Smooth muscle cell (in vitro differentiated cells): ENCODE results near the gene DNASE2B. TPM values are rescaled to one million over a fixed set of nuclear protein-coding genes. Genes with fewer than 3 reads are reported as not detected.

ENCODE experiments used
- DNase-seq: peaks from one replicate; lab custom pipeline; 2025; ENCODE audit not compliant: unreplicated experiment; lab: John Stamatoyannopoulos, UW
- H2AFZ ChIP-seq: fragments of 200-600 bp; sonication (generic); 2 replicates; pipeline ENCODE4 v1.6.0; 2016; ENCODE audit warnings: antibody characterized with exemption, low read depth, mild to moderate bottlenecking
- H3F3A ChIP-seq: fragments of 200-600 bp; sonication (generic); 2 replicates; pipeline ENCODE4 v1.6.0; 2017; ENCODE audit warnings: antibody characterized with exemption, low read depth
- H3K27ac ChIP-seq: fragments of 200-600 bp; sonication (generic); 2 replicates; pipeline ENCODE4 v1.5.1; 2016; ENCODE audit warnings: low read depth, mild to moderate bottlenecking
- H3K27me3 ChIP-seq: fragments of 200-600 bp; sonication (generic); 2 replicates; pipeline ENCODE4 v1.6.1; 2016; ENCODE audit warnings: low read depth, mild to moderate bottlenecking
- H3K36me3 ChIP-seq: fragments of 200-600 bp; sonication (generic); 2 replicates; pipeline ENCODE4 v1.5.1; 2016; ENCODE audit warnings: low read depth
- H3K4me1 ChIP-seq: fragments of 200-600 bp; sonication (generic); 2 replicates; pipeline ENCODE4 v1.5.1; 2016; ENCODE audit warnings: low read depth
- H3K4me2 ChIP-seq: fragments of 200-600 bp; sonication (generic); 2 replicates; pipeline ENCODE4 v1.6.0; 2016; ENCODE audit warnings: mild to moderate bottlenecking
- H3K4me3 ChIP-seq: fragments of 200-600 bp; sonication (generic); 2 replicates; pipeline ENCODE4 v1.5.1; 2016; ENCODE audit warnings: mild to moderate bottlenecking
- H3K79me2 ChIP-seq: fragments of 200-600 bp; sonication (generic); 2 replicates; pipeline ENCODE4 v1.6.0; 2016; ENCODE audit warnings: low read depth, mild to moderate bottlenecking
- H3K9ac ChIP-seq: fragments of 200-600 bp; sonication (generic); 2 replicates; pipeline ENCODE4 v1.6.0; 2016; ENCODE audit warnings: low read depth
- H3K9me3 ChIP-seq: fragments of 200-600 bp; sonication (generic); replicated peaks from 2 replicates; pipeline ENCODE4 v1.5.1; 2016; ENCODE audit warnings: low read depth
- H4K20me1 ChIP-seq: fragments of 200-600 bp; sonication (generic); 2 replicates; pipeline ENCODE4 v1.6.0; 2016; ENCODE audit warnings: low read depth
- CTCF ChIP-seq: fragments of 200-600 bp; sonication (generic); IDR thresholded peaks from 2 replicates; pipeline ENCODE4 v1.5.1; 2017; ENCODE audit warnings: borderline replicate concordance, mild to moderate bottlenecking, antibody characterized with exemption; ENCODE audit not compliant: insufficient read depth, poor library complexity, severe bottlenecking
- WGBS: methylation state at CpG from one replicate; pipeline ENCODE4 v1.1.7; 2016; ENCODE audit warnings: low lambda C conversion rate; 5-methylcytosine and 5-hydroxymethylcytosine counted together
- polyA plus RNA-seq: library from polyadenylated mRNA; unstranded; fragments of >200 nt; fragmentation: Nextera tagmentation; extraction: Ambion mirVana; gene quantifications from 2 replicates; pipeline ENCODE4 v1.2.1, GENCODE V29; 2016
- total RNA-seq: library from RNA; depleted of rRNA; stranded (reverse); fragments of >200 nt; gene quantifications from 2 replicates; pipeline ENCODE4 v1.2.3, GENCODE V29; 2014

The DNASE2B gene
- total and polyA plus RNA-seq, 2 experiments from 2014 or later: not detected

GRCh38 chr1:84379917-84380180 is 18.4 kb upstream of the DNASE2B start:
- peak overlapping the region; percentile 71 for H3K4me2 ChIP-seq

GRCh38 chr1:84382127-84382526 is 16.2 kb upstream of the DNASE2B start:
- Histone ChIP-seq H3K79me2 (no peaks in the 10 kb centered on the region), H3K27me3 (no peaks in the 10 kb centered on the region), H3K9me3 (no peaks in the 10 kb centered on the region), H2AFZ (peak overlapping the region; percentile 47), H3K4me2 (peak overlapping the region; percentile 75), H3K9ac (no peak overlapping the region), H3K4me1 (peaks cover 19% of the 10 kb centered on the region), H4K20me1 (no peaks in the 10 kb centered on the region), H3K27ac (peak overlapping the region; percentile 23), H3K36me3 (no peaks in the 10 kb centered on the region), H3F3A (peaks cover 7% of the 10 kb centered on the region), H3K4me3 (no peak overlapping the region)
- TF ChIP-seq CTCF: no peak
- DNase-seq: no peak
- 37% methylated on average over 3 of the region's 3 CpGs for WGBS

More at GRCh38 chr1:84379917-84380180, 18.4 kb upstream of the DNASE2B start:
- no peaks in the 10 kb centered on the region for H3K9me3 ChIP-seq
- no peak overlapping the region for H3K4me3 ChIP-seq
- no peaks in the 10 kb centered on the region for H3K27me3 ChIP-seq
- H4K20me1 ChIP-seq: no peaks in the 10 kb centered on the region
- H3K9ac ChIP-seq: peak overlapping the region; percentile 26
- no peaks in the 10 kb centered on the region for H3K36me3 ChIP-seq
- H3K4me1 ChIP-seq: peaks cover 19% of the 10 kb centered on the region
- peak overlapping the region; percentile 44 for H2AFZ ChIP-seq
- peaks cover 7% of the 10 kb centered on the region for H3F3A ChIP-seq
- no peaks in the 10 kb centered on the region for H3K79me2 ChIP-seq
- no peak for TF ChIP-seq CTCF
- no peak for DNase-seq
- WGBS: 41% methylated on average over 1 of the region's 1 CpG
- H3K27ac ChIP-seq: peak overlapping the region; percentile 69

- Histone ChIP-seq H3K4me3 (no peak overlapping the region), H3K4me1 (peaks cover 8% of the 10 kb centered on the region), H3K4me2 (no peak overlapping the region), H3K9ac (no peak overlapping the region), H3K79me2 (no peaks in the 10 kb centered on the region), H4K20me1 (no peaks in the 10 kb centered on the region), H3F3A (no peaks in the 10 kb centered on the region), H3K36me3 (no peaks in the 10 kb centered on the region), H2AFZ (no peak overlapping the region), H3K27me3 (no peaks in the 10 kb centered on the region), H3K27ac (no peak overlapping the region), H3K9me3 (no peaks in the 10 kb centered on the region)
- TF ChIP-seq CTCF: no peak
- 16% methylated on average over 1 of the region's 1 CpG for WGBS
- DNase-seq: no peak
These were observed 12.9 kb upstream of the DNASE2B start for GRCh38 chr1:84385347-84385746.

- H3K79me2 ChIP-seq: no peaks in the 10 kb centered on the region
- H3K4me1 ChIP-seq: peaks cover 2% of the 10 kb centered on the region
- H3K36me3 ChIP-seq: no peaks in the 10 kb centered on the region
- no peak for DNase-seq
- H3K9ac ChIP-seq: no peak overlapping the region
- no peak overlapping the region for H3K4me2 ChIP-seq
- no peak overlapping the region for H3K4me3 ChIP-seq
- 72% methylated on average over 5 of the region's 5 CpGs for WGBS
- H3F3A ChIP-seq: no peaks in the 10 kb centered on the region
- H2AFZ ChIP-seq: no peak overlapping the region
- H3K9me3 ChIP-seq: no peaks in the 10 kb centered on the region
- H4K20me1 ChIP-seq: no peaks in the 10 kb centered on the region
- TF ChIP-seq CTCF: no peak
- H3K27ac ChIP-seq: no peak overlapping the region
- H3K27me3 ChIP-seq: no peaks in the 10 kb centered on the region
These were observed 11.4 kb upstream of the DNASE2B start for GRCh38 chr1:84386716-84387479.
